ENCODE measurements around the gene PLOD2.

Gene PLOD2

DNA sequence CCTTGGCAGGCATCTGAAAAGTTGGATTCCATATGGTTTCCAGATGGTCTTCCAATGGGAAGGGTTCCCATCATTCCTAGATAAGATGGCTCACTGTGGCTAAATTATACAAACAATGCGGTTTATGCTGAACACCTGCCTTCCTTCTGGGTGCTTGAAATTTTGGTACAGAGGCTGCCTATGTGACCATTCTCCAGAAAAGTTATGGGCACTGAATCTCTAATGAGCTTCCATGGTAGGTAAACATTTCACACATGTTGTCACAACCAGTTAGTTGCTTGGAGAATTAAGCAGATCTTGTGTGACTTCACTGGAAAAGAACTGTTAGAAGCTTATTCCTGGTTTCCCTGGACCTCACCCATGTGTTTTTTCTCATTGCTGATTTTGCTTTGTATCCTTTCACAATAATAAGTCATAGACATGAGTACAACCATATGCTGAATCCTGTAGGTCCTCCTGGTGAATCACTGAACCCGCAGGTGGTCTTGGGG lies 30.1 kb downstream of the PLOD2 start:
- no peak overlapping the region for H3K9ac ChIP-seq (ENCODE audit: low read length)
- WGBS (ENCODE audit: extremely low coverage, insufficient coverage, low lambda C conversion rate), result no CpG with 5 or more reads among the region's 2 CpGs

DNA sequence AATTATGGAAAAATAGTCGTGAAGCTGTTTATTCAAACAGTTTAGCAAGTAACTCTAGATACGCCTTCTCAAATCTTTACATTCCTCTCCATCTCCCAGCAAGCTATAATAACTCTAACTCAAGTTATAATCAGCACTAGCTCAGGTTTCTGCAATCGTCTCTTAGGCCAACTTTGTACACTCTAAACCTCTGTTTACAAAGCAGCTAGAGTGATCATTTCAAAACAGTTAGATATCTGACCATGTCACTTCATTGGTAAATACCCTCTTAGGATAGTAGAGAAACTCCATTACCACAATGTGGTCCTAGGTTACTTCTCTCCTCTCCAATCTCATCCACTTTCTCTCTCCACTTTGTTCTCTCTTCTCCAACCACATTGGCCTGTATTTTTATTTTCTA lies 31.2 kb downstream of the PLOD2 start:
- Histone ChIP-seq H3K36me3 (ENCODE audit: control insufficient read depth, insufficient read depth, low read length) (no peaks in the 10 kb centered on the region), H3K4ac (ENCODE audit: low read depth, low read length) (no peak overlapping the region), H3K27me3 (ENCODE audit: insufficient read depth, low read length, poor library complexity) (no peaks in the 10 kb centered on the region), H3K23ac (ENCODE audit: low read length) (no peak overlapping the region), H3K27ac (ENCODE audit: low read depth, low read length) (no peak overlapping the region), H3K18ac (ENCODE audit: low read length) (no peak overlapping the region), H3K56ac (ENCODE audit: low read length) (no peak overlapping the region), H2BK120ac (ENCODE audit: low read depth, low read length) (no peak overlapping the region), H3K4me3 (ENCODE audit: low read length) (no peak overlapping the region), H3K79me1 (ENCODE audit: low read length) (peaks cover 11% of the 10 kb centered on the region), H2BK15ac (replicated peaks; ENCODE audit: low read depth) (no peak overlapping the region), H3K79me2 (ENCODE audit: control insufficient read depth, insufficient read depth, low read length) (peaks cover 6% of the 10 kb centered on the region), H4K5ac (ENCODE audit: low read length) (no peak overlapping the region), H3K9ac (ENCODE audit: low read length) (no peak overlapping the region), H3K4me1 (ENCODE audit: control insufficient read depth, low read depth, low read length) (no peaks in the 10 kb centered on the region), H4K8ac (ENCODE audit: low read depth, low read length) (no peak overlapping the region), H2AK5ac (ENCODE audit: low read length) (no peak overlapping the region), H3K4me2 (ENCODE audit: low read length) (no peak overlapping the region), H2BK5ac (ENCODE audit: low read length) (no peak overlapping the region)
- 100% methylated on average over 1 of the region's 3 CpGs for WGBS (ENCODE audit: extremely low coverage, insufficient coverage, low lambda C conversion rate)
- no peak for DNase-seq

More for the DNA sequence above, 30.1 kb downstream of the PLOD2 start:
- H3K79me2 ChIP-seq (ENCODE audit: control insufficient read depth, insufficient read depth, low read length), result peaks cover 6% of the 10 kb centered on the region
- peaks cover 11% of the 10 kb centered on the region for H3K79me1 ChIP-seq (ENCODE audit: low read length)
- H3K27me3 ChIP-seq (ENCODE audit: insufficient read depth, low read length, poor library complexity), result no peaks in the 10 kb centered on the region
- H2BK5ac ChIP-seq (ENCODE audit: low read length), result no peak overlapping the region
- H2AK5ac ChIP-seq (ENCODE audit: low read length), result no peak overlapping the region
- no peak overlapping the region for H3K4ac ChIP-seq (ENCODE audit: low read depth, low read length)
- H3K4me2 ChIP-seq (ENCODE audit: low read length), result no peak overlapping the region
- H2BK120ac ChIP-seq (ENCODE audit: low read depth, low read length), result no peak overlapping the region
- no peaks in the 10 kb centered on the region for H3K4me1 ChIP-seq (ENCODE audit: control insufficient read depth, low read depth, low read length)
- H3K18ac ChIP-seq (ENCODE audit: low read length), result no peak overlapping the region
- H4K8ac ChIP-seq (ENCODE audit: low read depth, low read length), result no peak overlapping the region
- H3K36me3 ChIP-seq (ENCODE audit: control insufficient read depth, insufficient read depth, low read length), result no peaks in the 10 kb centered on the region
- no peak overlapping the region for H3K4me3 ChIP-seq (ENCODE audit: low read length)
- no peak overlapping the region for H2BK15ac ChIP-seq (replicated peaks; ENCODE audit: low read depth)
- no peak for DNase-seq
- H4K5ac ChIP-seq (ENCODE audit: low read length), result no peak overlapping the region
- no peak overlapping the region for H3K23ac ChIP-seq (ENCODE audit: low read length)
- H3K56ac ChIP-seq (ENCODE audit: low read length), result no peak overlapping the region
- no peak overlapping the region for H3K27ac ChIP-seq (ENCODE audit: low read depth, low read length)

DNA sequence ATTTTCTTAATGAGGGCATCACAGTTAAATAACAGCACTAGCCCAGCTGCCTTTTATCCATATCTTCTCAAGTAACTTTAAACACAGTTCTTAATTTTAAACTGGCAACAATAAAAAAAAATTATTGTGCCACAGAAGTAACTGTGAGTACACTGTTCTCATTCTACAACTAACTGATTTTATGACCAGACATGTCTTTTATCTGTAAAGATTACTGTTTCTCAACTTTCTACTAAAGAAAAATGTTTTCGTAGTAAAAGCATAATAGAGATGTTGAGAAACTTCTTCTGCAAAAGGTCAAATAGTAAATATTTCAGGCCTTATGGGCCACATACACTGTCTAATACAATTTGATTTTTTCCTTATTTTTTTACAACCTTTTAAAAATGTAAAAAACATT lies 32.0 kb downstream of the PLOD2 start:
- H3K27ac ChIP-seq (ENCODE audit: low read depth, low read length), result no peak overlapping the region
- H2BK120ac ChIP-seq (ENCODE audit: low read depth, low read length), result no peak overlapping the region
- no peak overlapping the region for H3K18ac ChIP-seq (ENCODE audit: low read length)
- DNase-seq, result no peak
- no peaks in the 10 kb centered on the region for H3K4me1 ChIP-seq (ENCODE audit: control insufficient read depth, low read depth, low read length)
- no peak overlapping the region for H4K8ac ChIP-seq (ENCODE audit: low read depth, low read length)
- no peaks in the 10 kb centered on the region for H3K36me3 ChIP-seq (ENCODE audit: control insufficient read depth, insufficient read depth, low read length)
- H2AK5ac ChIP-seq (ENCODE audit: low read length), result no peak overlapping the region
- WGBS (ENCODE audit: extremely low coverage, insufficient coverage, low lambda C conversion rate), result no CpG with 5 or more reads among the region's 1 CpG
- no peak overlapping the region for H2BK15ac ChIP-seq (replicated peaks; ENCODE audit: low read depth)
- H2BK5ac ChIP-seq (ENCODE audit: low read length), result no peak overlapping the region
- H4K5ac ChIP-seq (ENCODE audit: low read length), result no peak overlapping the region
- no peak overlapping the region for H3K4ac ChIP-seq (ENCODE audit: low read depth, low read length)
- H3K9ac ChIP-seq (ENCODE audit: low read length), result no peak overlapping the region
- H3K56ac ChIP-seq (ENCODE audit: low read length), result no peak overlapping the region
- H3K23ac ChIP-seq (ENCODE audit: low read length), result no peak overlapping the region
- H3K79me2 ChIP-seq (ENCODE audit: control insufficient read depth, insufficient read depth, low read length), result peaks cover 6% of the 10 kb centered on the region
- H3K79me1 ChIP-seq (ENCODE audit: low read length), result peaks cover 11% of the 10 kb centered on the region
- no peaks in the 10 kb centered on the region for H3K27me3 ChIP-seq (ENCODE audit: insufficient read depth, low read length, poor library complexity)
- no peak overlapping the region for H3K4me3 ChIP-seq (ENCODE audit: low read length)
- no peak overlapping the region for H3K4me2 ChIP-seq (ENCODE audit: low read length)

DNA sequence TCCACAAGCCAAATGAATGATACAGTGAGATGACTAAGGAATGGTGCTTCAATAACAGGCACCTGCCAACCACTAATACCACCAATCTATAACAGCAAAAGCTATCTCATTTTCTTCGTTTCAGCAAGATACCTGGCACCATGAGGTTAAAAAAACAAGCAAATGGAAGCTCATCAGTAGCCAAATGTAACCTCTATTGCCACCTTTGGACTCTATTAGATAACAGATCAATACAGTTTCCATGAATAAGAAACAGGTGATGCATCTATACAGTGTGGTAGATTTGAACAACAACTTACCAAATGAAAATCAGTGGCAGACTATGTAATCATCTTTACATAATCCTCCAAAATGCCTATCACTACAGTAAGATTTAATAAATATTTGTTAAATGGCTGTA lies 32.8 kb downstream of the PLOD2 start:
- Histone ChIP-seq H3K4me3 (ENCODE audit: low read length) (no peak overlapping the region), H2BK5ac (ENCODE audit: low read length) (no peak overlapping the region), H4K5ac (ENCODE audit: low read length) (no peak overlapping the region), H3K36me3 (ENCODE audit: control insufficient read depth, insufficient read depth, low read length) (no peaks in the 10 kb centered on the region), H3K4me2 (ENCODE audit: low read length) (no peak overlapping the region), H4K8ac (ENCODE audit: low read depth, low read length) (no peak overlapping the region), H3K79me1 (ENCODE audit: low read length) (peaks cover 8% of the 10 kb centered on the region), H3K27ac (ENCODE audit: low read depth, low read length) (no peak overlapping the region), H3K9ac (ENCODE audit: low read length) (no peak overlapping the region), H3K4ac (ENCODE audit: low read depth, low read length) (no peak overlapping the region), H3K18ac (ENCODE audit: low read length) (no peak overlapping the region), H2BK120ac (ENCODE audit: low read depth, low read length) (no peak overlapping the region), H2AK5ac (ENCODE audit: low read length) (no peak overlapping the region), H3K56ac (ENCODE audit: low read length) (no peak overlapping the region), H3K23ac (ENCODE audit: low read length) (no peak overlapping the region), H3K79me2 (ENCODE audit: control insufficient read depth, insufficient read depth, low read length) (peaks cover 3% of the 10 kb centered on the region), H2BK15ac (replicated peaks; ENCODE audit: low read depth) (no peak overlapping the region), H3K4me1 (ENCODE audit: control insufficient read depth, low read depth, low read length) (no peaks in the 10 kb centered on the region), H3K27me3 (ENCODE audit: insufficient read depth, low read length, poor library complexity) (no peaks in the 10 kb centered on the region)
- no peak for DNase-seq
- WGBS (ENCODE audit: extremely low coverage, insufficient coverage, low lambda C conversion rate), result no CpG with 5 or more reads among the region's 1 CpG

DNA sequence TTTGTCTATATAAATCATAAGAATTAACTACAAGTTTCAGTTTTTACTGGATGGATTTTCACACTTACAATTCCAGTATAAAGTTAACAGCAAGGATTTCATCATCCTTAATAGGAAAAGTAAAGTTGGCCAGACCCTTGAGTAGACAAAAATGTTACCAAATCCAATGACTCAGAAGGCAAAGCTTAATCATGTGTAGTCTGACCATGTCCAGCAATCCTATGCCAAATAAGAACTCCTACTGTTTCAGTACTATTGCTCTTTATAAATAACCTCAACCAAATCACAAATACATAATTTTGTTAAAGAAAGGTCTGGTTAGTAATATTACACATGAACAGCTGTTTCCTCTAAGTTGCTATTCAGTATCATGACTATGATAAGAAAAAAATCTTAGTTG lies 35.0 kb downstream of the PLOD2 start:
- Histone ChIP-seq H4K8ac (ENCODE audit: low read depth, low read length) (no peak overlapping the region), H3K79me2 (ENCODE audit: control insufficient read depth, insufficient read depth, low read length) (peaks cover 1% of the 10 kb centered on the region), H4K5ac (ENCODE audit: low read length) (no peak overlapping the region), H2BK15ac (replicated peaks; ENCODE audit: low read depth) (no peak overlapping the region), H3K27me3 (ENCODE audit: insufficient read depth, low read length, poor library complexity) (no peaks in the 10 kb centered on the region), H3K9ac (ENCODE audit: low read length) (no peak overlapping the region), H3K4me1 (ENCODE audit: control insufficient read depth, low read depth, low read length) (no peaks in the 10 kb centered on the region), H2BK5ac (ENCODE audit: low read length) (no peak overlapping the region), H3K4ac (ENCODE audit: low read depth, low read length) (no peak overlapping the region), H3K18ac (ENCODE audit: low read length) (no peak overlapping the region), H3K27ac (ENCODE audit: low read depth, low read length) (no peak overlapping the region), H3K36me3 (ENCODE audit: control insufficient read depth, insufficient read depth, low read length) (no peaks in the 10 kb centered on the region), H3K4me3 (ENCODE audit: low read length) (no peak overlapping the region), H3K79me1 (ENCODE audit: low read length) (peaks cover 5% of the 10 kb centered on the region), H3K4me2 (ENCODE audit: low read length) (no peak overlapping the region), H2BK120ac (ENCODE audit: low read depth, low read length) (no peak overlapping the region), H2AK5ac (ENCODE audit: low read length) (no peak overlapping the region), H3K23ac (ENCODE audit: low read length) (no peak overlapping the region), H3K56ac (ENCODE audit: low read length) (no peak overlapping the region)
- DNase-seq, result no peak

DNA sequence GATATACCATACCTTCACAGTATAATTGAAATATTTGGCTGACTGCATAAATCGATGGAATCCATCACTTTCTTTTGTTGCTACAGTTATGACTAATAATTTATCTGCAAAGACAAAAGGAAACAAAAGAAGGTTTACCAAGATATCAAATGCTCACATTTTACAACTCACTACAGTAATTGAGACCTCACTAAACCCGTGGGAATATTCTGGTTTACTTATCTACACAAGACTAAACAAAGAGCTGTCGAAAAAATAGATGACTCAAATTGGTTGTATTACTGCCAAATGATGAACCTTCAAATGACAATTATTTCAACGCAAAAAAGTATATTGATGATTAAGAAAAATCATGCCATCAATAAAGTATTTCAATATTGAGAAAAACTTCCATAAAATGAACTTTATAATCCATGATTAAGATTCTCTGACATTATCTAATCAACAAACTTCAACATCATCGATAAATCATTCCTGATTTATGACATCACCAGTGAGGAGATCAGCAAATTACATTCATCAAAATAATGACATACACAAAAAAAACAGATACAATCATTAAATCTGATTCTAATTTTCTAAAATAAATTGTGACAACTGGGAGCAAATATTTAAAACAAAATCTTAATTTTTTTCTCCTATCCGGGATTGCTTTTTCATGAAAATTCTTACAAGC lies 36.7 kb downstream of the PLOD2 start:
- Histone ChIP-seq H3K56ac (ENCODE audit: low read length) (no peak overlapping the region), H3K4me3 (ENCODE audit: low read length) (no peak overlapping the region), H3K79me1 (ENCODE audit: low read length) (peaks cover 4% of the 10 kb centered on the region), H3K9ac (ENCODE audit: low read length) (no peak overlapping the region), H4K8ac (ENCODE audit: low read depth, low read length) (no peak overlapping the region), H3K4me1 (ENCODE audit: control insufficient read depth, low read depth, low read length) (no peaks in the 10 kb centered on the region), H2AK5ac (ENCODE audit: low read length) (no peak overlapping the region), H3K4me2 (ENCODE audit: low read length) (no peak overlapping the region), H2BK5ac (ENCODE audit: low read length) (no peak overlapping the region), H3K18ac (ENCODE audit: low read length) (no peak overlapping the region), H3K36me3 (ENCODE audit: control insufficient read depth, insufficient read depth, low read length) (no peaks in the 10 kb centered on the region), H3K4ac (ENCODE audit: low read depth, low read length) (no peak overlapping the region), H2BK120ac (ENCODE audit: low read depth, low read length) (no peak overlapping the region), H4K5ac (ENCODE audit: low read length) (no peak overlapping the region), H3K23ac (ENCODE audit: low read length) (no peak overlapping the region), H3K79me2 (ENCODE audit: control insufficient read depth, insufficient read depth, low read length) (no peaks in the 10 kb centered on the region), H2BK15ac (replicated peaks; ENCODE audit: low read depth) (no peak overlapping the region), H3K27ac (ENCODE audit: low read depth, low read length) (no peak overlapping the region), H3K27me3 (ENCODE audit: insufficient read depth, low read length, poor library complexity) (no peaks in the 10 kb centered on the region)
- no peak for DNase-seq
- WGBS (ENCODE audit: extremely low coverage, insufficient coverage, low lambda C conversion rate), result 100% methylated on average over 1 of the region's 6 CpGs
